ENCODE measurements around the gene PLEKHA7.
A peak's percentile ranks its signal among the peaks of the same experiment; 100 is the strongest.

Gene PLEKHA7

GRCh38 chr11:16876053-16876752, 138.0 kb downstream of the PLEKHA7 start:
- no peak for DNase-seq

- DNase-seq = no peak
These were observed 139.8 kb downstream of the PLEKHA7 start for GRCh38 chr11:16874275-16874975.

GRCh38 chr11:16873289-16873688, 140.9 kb downstream of the PLEKHA7 start:
- no peak for DNase-seq

GRCh38 chr11:16871368-16871767, 142.8 kb downstream of the PLEKHA7 start:
- no peak for DNase-seq

- no peak for DNase-seq
These were observed 147.1 kb downstream of the PLEKHA7 start for GRCh38 chr11:16867097-16867496.

- DNase-seq = peak; percentile 39
These were observed 149.8 kb downstream of the PLEKHA7 start for GRCh38 chr11:16864428-16864827.

GRCh38 chr11:16863389-16863788, 150.8 kb downstream of the PLEKHA7 start:
- no peak for DNase-seq

GRCh38 chr11:16862726-16863125, 151.5 kb downstream of the PLEKHA7 start:
- DNase-seq = no peak

- DNase-seq = no peak
These were observed 152.4 kb downstream of the PLEKHA7 start for GRCh38 chr11:16861862-16862261.

- no peak for DNase-seq
These were observed 153.6 kb downstream of the PLEKHA7 start for GRCh38 chr11:16860617-16861016.

GRCh38 chr11:16859651-16860050, 154.6 kb downstream of the PLEKHA7 start:
- no peak for DNase-seq

- DNase-seq = no peak
These were observed 157.0 kb downstream of the PLEKHA7 start for GRCh38 chr11:16857186-16857585.

GRCh38 chr11:16856022-16856471, 158.2 kb downstream of the PLEKHA7 start:
- no peak for DNase-seq

- no peak for DNase-seq
These were observed 159.2 kb downstream of the PLEKHA7 start for GRCh38 chr11:16854979-16855378.

- no peak for DNase-seq
These were observed 160.4 kb downstream of the PLEKHA7 start for GRCh38 chr11:16853859-16854258.

- DNase-seq = no peak
These were observed 160.9 kb downstream of the PLEKHA7 start for GRCh38 chr11:16853266-16853665.

GRCh38 chr11:16846305-16846704, 167.9 kb downstream of the PLEKHA7 start:
- DNase-seq = no peak

- DNase-seq = no peak
These were observed 169.9 kb downstream of the PLEKHA7 start for GRCh38 chr11:16844268-16844771.

GRCh38 chr11:16843294-16843693, 170.9 kb downstream of the PLEKHA7 start:
- DNase-seq = no peak

- no peak for DNase-seq
These were observed 172.2 kb downstream of the PLEKHA7 start for GRCh38 chr11:16841984-16842383.

- DNase-seq = no peak
These were observed 172.7 kb downstream of the PLEKHA7 start for GRCh38 chr11:16841481-16841880.

- DNase-seq = no peak
These were observed 173.3 kb downstream of the PLEKHA7 start for GRCh38 chr11:16840951-16841350.

- DNase-seq = no peak
These were observed 174.4 kb downstream of the PLEKHA7 start for GRCh38 chr11:16839821-16840220.

GRCh38 chr11:16834384-16834783, 179.8 kb downstream of the PLEKHA7 start:
- no peak for DNase-seq

All from stimulated activated CD4-positive, alpha-beta T cell treated with anti-CD3 and anti-CD28 coated beads, Interleukin-1b, Interleukin-23, amount 100 ng/mL, for 48 hours (primary cell).